NCI-H1417 (cell line): ENCODE data around the gene KLHL25.
A peak's percentile ranks its signal among the peaks of the same experiment; 100 is the strongest.

Source experiments
- DNase-seq, 3 experiments: peaks; one replicate each; lab custom pipeline; 2025; lab: John Stamatoyannopoulos, UW

The KLHL25 gene

DNA sequence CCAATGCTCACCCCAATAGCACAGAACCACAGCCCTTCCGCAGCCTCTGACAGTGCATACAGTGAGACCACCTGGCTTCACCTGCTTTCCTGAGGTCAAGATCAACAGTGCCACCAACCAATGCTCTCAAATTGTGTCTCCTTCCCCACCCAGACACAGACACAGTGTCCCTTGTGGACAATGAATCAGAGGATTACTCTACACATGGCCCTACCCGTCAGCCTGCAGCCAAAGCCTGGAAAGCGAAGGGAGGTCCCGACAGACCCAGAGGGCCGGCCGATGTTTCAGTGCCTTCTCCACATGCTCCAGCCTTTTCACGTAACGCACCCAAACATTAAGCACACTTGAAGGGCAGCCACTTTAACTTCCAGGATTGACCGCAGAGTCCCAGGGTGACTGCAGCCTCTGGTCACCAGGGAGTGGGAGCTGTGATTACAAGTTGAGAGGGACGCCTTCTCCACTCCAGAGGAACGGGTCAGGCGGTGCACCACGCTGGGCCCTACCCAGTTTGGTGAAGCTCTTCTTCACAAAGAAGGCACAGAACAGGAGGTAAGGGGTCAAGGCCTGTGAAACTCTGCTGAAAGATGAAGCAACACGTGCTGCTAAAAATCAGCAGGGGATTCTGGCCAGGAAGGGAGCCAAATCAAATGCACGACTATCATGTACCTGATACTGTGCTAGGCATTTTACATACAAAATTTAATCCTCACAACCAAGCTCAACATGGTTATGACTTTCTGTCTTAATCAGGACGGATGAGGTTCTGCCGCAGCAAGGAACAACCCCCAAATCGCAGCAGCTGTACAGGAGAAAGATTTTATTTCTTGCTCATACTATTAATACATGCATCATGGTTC, 17.2 kb downstream of the KLHL25 start:
- no peak for DNase-seq

DNA sequence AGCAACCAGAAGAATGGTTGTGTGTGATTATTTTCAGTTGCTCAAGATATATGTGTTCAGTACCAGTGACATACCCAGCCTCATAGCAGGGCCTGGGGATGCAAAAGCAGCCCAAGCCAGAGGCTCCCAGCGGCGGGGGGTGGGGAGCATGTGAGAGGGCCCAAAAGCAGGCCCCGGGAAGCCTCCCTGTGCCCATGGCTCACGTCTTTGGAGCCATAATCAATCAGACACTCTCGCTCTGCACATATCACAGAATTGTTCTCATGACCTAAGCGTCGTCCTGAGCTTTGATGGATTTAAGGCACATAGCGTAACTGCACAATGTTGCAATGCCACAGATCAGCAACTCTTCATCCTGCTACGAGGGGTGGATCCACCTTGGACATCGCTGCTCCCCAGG, 20.8 kb downstream of the KLHL25 start:
- DNase-seq = no peak

DNA sequence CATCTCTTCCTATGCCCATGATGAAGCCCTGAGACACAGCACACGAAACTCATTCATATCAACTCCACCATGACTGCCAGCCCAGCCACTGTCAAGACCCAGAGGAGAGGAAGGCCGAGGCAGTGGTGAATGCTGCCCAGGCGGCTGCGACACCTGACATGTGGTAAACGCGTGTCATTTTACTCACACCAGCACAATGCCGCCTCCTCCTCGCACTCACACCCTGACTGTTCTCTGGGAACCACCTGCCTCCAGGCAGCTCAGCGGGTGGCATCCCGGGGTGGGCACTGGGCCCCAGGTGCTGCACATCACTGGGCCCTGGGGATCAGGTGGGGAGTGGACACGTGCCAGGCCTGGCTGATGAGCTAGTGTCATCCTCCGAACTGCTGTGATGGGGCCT, 21.5 kb downstream of the KLHL25 start:
- DNase-seq = no peak

DNA sequence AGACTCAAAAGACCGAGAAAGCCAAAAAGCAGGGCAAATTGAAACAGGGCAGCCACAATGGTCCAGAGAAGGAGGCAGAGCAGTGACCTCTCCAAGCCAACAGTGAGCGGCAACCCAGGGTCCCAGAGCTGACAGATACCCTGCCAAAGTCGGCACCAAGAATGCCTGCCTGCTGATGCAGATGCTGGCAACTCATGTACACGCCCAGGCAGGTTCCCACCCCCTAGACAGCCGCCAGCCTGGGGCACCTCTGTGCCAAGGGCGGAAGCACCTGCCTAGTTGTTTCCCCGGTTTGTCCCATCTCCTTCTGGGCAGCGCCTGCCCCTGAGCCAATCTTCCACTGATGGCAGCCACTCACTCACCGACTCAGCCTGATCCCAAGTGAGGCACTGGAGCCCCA, 22.1 kb downstream of the KLHL25 start:
- DNase-seq = no peak

DNA sequence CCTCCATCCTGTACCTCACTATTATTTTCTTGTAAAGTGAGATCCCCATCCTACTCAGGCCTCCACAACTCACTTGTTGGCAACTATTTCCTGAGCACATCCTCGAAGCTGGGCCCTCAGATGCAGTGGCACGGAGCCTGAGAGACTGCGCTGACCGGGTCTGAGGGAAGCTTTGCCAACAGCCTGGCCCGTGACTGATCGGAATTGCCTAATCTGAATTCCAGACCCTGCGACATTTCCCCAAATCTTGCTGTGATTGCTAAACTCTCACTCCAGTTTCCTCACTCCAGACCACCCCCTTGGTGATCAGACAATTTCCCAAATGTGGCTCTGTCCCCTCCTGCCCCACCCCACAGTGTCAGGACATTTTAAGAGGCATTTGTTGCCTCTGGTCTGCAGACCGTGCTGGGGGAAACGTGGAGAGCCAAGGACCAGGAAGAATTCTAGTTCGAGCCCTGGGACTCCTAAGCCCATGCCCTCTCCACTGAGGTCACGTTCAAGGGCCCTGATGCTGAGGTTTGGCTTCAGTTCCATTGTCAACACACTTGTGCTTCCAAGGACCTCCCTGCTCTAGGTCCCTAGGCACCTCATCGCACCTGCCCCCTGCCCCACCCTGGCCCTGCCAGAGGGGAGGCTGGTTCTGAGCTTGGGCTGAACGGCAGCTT, 22.8 kb downstream of the KLHL25 start:
- peak in 1 of 3 experiments; percentile 13 for DNase-seq

DNA sequence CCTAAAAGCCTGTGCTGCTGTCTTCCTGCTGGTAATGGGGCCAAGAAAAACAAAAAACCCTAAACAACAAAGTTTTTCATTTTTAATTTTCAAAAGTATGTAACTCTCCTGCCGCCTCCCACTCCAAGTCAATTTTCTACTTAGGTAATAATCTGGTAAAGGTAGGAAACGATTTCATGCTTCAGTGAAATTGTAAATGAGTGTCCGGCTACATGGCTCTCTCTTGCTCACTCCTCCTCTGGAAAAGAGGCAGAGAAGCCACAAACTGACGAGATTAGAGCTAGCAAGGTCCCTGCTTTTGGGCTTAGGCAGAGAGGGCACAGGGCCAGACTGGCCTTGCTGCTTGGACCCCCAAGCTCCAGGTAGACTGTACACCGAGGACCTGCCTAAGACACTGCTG, 23.5 kb downstream of the KLHL25 start:
- no peak for DNase-seq

DNA sequence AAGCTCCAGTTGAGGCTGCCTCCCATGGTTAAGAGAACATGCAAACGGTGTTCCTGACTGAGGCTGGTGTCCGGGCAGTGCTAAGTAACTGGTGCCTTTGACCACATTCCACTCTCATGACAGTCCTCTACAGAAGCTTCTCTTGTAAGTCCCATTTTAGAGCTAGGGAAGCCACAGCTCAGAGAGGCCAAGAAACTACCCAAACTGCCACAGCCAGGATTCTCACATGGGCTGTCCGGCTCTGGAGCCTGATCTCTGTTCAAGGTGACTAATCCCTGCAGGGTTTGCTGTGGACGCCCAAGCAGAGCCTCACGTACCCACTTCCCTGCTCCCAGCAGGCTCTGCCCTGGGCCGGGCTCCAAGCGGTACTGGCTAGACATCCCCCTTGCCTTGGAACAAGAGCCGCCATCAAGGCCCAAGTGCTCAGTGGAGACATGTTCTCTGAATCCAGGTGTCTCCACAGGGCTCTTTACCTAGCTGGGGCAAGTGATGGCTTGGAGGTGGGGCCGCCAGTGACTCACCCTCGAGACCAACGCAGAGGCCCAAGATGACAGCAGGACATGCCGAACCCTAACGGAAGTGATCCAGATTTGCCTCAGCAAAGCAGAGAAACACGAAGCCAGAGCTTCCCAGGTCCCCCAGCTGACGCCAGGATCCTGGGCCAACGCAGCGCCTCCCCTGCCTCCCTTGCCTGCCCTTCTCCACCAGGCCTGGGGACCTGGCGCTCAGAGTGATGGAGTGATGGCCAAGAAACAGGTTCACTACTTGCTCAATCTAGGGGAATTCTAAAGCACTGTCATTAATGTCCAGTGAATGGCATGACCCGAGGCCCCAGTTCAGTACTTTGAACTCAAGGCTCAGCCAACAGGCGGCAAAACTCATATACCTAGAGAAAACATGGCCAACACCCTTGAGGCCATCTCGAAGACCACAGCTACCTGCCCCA, 24.4 kb downstream of the KLHL25 start:
- no peak for DNase-seq

DNA sequence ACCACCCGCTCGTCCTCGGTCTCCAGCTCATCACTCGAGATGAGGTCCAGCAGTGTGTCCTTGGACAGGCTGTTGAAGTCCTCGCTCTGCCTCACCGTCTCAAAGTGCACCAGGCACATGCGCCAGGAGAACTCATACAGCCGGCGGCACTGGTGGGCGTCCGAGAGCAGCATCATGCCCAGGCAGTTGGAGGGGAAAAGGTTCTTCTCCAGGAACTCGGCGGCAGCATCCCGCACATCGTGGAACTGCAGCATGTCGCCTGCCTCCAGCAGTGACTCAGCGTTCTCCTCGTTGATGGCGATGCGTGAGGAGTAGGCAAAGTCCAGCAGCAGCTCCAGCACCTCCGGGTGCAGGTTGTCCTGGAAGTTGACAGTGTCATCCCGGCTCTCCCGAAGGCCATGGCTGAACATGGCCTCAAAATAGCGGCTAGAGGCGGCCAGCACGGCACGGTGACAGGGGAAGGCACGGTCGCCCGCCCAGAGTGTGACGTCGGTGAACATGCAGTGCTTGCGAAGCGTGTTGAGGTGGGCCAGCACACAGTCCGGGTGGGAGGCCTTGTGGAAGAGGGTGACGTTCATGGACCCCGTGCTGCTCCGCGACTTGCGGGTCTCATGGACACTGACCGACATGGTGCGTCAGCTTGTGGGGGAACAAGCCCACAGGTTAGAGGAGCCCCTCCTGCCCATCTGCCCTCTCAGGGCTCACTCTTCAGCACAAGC, 25.4 kb downstream of the KLHL25 start:
- DNase-seq = no peak

DNA sequence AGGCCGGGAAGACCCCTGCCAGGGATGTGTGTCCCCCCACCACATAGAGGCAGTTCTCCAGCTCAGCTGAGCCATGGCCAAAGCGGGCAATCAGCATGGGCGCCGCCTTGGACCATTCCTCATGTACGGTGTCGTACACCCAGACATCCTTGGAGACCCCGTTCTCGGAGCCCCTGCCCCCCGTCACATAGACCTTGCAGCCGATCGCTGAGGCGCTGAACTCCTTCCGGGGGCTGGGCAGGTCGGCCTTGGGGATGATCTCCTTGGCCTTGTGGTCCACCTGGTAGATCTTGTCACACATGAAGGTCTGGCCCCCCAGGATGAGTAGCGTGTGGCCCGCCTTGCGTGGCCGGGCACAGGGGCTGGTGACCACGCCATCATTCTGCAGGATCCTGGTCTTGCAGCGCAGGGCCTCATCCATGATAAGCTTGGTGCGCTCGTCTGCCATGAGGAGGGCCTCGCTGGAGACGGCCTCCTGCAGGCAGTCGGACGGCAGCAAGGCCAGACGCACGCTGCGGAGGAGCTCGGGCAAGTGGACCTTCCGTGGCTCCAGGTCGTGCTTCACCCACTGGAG, 26.0 kb downstream of the KLHL25 start:
- no peak for DNase-seq

DNA sequence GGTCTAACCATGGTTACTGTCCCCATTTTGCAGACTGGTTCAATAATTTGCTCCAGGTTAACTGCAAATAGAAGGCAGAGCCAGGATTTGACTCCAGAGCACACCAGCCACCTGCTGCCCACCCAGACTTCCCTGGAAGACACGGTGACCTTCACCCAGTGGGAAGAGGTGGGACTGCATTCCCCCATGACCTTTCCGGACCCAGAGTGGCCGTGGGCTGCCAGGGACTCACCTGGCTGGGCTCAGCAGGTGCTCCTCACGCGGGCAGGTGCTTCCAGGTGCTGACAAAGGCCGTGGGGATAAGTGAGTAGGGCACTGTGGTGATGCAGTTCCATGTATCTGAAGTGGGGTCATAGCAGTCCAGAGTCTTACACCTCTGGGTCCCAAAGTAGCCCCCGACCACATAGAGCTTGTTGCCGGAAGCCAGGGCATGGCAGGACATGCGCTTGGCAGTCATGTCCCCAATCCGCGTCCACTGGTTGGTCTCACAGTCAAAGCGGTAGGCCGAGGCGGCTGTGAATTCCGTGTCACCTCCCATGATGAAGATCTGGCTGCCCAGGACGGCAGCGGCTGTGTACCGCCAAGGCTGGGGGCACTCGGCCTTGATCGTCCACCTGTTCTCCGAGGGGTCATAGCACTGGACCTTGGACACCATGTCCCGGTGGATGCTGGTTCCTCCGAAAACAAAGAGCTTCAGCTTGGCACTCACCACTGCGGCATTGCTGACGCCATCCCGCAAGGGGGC, 26.8 kb downstream of the KLHL25 start:
- no peak for DNase-seq

DNA sequence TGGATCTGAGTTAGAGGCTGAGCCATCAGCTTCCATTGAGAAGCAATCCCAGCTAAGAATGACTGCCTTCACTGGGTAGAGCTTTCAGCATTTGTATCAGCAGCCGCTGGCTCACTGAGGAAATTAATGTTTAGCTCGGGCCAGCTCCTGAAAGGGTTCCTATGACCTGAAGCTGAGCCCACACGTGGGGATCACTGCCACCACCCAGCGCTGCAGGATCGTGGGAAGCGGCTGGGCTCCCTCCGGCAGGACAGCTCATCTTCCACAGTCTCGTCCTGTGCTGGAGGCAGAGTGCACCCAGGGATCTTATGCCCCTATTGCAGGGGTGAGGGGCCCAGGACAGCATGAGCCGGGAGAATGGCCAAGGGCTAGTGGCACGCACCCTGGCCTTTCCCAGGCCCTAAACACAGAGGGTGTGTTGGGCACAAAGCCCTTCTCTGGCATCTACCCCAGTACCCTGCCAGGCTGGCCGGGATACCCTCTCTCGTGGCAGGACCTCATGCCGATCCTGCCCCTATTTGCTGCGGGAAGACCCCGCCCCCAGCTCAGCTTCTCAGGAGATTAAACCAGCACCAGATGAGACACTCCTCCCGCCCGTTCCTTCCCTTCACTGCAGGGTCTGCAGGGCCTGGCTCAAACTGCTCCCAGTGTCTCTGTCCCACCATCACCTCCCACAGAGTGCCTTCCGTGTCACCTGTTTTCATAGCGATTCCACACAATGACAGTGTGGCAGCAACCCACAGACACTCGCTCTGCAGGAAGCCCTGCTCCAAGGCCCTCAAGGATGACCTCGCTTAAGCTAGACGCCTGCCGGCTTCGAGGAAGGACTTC, 28.5 kb downstream of the KLHL25 start:
- DNase-seq = no peak

DNA sequence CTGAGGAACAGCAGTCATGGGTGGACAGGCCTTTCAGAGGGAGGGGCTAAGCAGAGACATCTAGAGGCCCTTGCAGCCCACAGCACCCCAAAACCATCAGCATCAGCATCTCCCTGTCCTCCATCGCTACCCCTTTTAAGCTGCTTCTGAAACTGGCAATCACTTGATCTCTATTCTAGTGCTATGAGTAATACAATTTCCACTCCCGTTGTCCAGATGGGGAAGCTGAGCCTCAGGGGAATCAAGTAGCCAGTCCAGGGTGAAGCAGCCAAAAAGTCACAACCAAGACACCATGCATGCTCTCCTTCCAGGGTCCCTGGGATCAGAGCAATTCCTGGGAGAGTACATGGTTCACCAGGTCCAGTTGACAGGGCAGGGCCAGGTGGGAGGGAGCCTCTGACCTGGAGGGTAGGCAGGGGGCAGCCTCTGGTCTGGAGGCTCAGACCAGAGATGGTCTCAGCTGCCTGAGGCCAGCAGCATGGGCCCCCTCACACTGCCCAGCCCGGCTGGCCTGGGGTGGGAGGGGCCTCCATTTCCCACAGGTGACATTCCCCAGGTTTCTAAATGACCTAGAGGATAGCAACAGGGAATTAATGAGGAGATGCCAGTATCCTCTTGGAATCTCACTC, 30.0 kb downstream of the KLHL25 start:
- DNase-seq = no peak

DNA sequence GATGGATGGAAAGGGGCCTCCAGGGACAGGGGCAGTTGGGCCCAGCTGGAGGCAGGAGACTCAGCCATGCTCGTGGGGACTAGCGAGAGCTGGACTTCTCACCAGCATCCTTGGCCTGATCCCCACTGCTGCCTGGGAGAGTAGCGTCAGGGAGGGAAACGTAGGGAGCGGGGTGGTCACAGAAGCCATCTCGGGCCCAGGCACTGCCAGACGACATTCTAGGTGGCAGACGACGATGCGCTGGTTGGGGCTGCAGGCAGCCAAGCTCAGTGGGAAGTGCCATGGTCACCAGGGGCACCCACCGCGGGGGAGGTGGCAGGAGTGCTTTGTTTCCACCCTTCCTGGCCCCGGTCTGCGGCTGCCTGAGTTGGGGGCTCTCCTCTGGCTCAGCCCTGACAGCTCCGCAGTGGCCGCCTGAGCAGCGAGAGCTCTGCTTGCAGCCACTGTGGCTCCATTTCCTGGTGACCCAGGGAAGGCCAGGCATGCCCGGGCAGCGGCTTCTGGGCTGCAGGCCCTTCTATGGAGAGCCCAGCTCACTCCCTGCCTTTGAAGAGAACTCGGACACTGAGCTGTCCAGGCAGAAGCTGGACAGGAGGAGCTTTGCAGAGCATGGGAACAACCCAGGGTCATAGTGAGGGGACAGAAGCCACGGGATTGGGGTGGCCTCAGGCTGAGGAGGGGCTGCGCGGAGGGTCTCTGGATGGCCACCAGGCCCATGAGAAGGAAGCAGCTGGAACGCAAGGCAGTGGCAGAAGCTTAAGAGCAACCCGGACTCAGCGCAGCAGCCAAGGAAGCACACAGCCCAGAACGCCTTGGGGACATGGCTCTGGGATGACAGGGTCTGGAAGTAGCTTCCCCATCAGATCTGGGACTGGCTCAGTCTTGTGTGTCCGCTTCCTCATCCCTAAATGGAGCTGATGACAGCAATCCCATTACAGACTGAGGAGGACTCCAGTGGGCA, 30.8 kb downstream of the KLHL25 start:
- DNase-seq = no peak

DNA sequence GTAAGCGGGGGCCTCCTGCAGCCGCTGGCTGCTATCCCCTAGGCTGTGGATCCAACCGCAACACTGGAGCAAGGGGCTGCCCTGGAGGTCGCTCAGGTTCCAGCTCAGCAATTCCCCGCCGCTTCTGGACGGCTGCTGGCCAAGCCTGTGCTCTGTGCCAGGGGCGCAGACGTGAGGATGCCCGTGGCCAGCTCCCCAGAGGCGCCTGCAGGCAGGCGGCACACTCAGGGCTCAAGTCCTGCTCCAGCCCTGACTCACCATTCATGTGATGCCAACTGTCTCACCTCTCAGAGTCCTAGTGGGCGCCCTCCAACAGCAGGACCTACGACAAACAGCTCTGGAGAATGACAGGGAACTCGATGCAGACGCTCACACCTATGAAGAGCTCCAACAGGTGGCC, 31.6 kb downstream of the KLHL25 start:
- no peak for DNase-seq

DNA sequence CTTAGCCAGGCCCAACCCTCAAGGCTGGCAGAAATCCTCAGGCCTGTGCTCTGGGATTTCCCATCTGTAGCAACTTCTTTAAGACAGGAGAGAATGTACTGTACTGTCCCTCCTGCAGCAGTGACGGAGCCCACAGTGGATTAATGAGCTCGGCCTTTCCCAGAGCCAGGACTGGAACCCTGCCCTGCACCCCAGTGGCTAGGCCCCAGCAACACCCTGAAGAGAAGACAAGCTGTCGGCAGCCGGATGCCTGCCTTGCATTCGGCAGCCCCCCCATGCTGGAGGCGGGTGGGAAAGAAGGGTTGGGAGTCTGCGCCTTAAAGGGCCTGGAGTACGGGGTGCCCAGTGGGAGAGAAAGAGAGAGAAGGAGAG, 32.0 kb downstream of the KLHL25 start:
- DNase-seq = no peak

DNA sequence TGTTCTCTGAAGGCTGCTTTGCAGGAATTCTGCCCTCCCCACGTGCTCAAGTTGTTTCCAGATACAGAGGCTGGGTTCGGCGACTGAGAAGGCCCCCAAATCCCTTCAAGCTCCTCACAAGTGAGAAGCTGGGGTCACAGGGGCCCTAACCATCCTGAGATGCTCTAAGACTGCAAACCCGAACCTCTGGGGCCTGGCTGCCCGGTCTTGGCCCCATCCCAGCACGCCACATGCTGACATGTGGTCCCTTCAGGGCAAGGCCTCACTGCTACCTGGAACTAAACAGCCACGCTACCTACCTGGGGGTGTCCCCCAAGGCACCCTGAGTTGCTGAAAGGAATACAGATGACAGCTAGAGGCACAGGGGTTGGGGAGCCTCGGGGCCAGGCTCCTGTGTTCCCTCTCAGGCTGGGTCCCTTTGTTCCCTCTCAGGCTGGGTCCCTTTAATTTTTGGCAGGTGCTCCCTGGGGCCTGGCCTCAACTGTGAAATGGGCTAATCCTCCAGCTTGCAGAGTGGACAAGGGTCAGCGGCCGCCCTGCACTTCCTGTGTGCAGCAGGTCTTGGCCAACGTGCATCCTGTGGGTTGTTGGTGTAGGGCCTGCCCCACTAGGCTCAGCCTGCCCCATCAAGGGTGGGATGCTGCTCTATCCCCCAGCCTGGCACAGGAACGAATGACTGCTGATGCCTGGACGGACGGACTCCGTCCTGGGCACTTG, 32.5 kb downstream of the KLHL25 start:
- no peak for DNase-seq

DNA sequence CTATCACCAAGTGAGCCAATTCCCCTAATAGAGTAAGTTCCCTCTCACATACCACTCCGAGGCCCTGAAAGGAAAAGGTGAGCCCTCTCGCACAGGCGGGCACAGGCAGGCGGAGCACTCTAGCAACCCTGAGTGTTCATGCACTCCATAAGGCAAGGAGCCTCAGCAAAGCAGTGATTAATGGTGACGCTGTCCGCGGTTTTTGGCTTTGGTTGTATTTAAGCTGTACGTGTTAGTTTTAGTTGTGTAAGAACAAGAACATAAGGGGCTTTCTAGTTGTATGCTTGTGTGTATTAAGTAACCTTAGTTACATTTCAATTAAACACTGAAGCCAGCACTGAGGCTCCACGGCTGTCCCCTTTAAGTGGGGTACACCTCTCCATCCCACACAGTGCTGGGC, 33.1 kb downstream of the KLHL25 start:
- DNase-seq = no peak
